ENCODE measurements around the gene CLTB. TPM values are rescaled to one million over a fixed set of nuclear protein-coding genes. Genes with fewer than 3 reads are reported as not detected.
"Not testable (repeated sequence)": the region's sequence is repeated elsewhere in the genome, so short reads cannot be mapped to it uniquely, and the experiment has no call there.

The CLTB gene
- total RNA-seq, 2 experiments from 2014 or later = 51.1 to 53.9 TPM

DNA sequence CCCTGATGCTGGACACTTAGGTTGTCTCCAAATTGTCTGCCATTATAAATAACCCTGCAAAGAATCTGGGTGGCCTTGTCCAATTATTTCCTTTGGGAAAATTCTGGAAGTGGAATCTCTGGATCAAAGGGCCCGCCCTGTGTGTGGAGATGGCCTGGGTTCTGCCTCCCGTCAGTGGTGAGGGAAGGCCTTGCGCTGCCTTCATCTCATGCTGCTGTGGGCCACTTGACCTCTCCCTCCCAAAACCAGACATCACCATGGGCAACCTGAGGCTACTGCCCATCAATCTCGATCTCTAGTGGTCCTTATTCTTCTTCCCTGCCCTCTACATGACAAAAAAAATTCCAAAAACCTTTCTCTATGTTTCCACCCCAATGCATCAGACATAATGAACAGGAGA, 6.6 kb downstream of the CLTB start:
- intact Hi-C loops (cut with micrococcal nuclease) = no loop called here
- no peak for DNase-seq
- Mint-ChIP-seq H3K4me1 (ENCODE audit: low read depth) (peaks cover 26% of the 10 kb centered on the region), H3K36me3 (ENCODE audit: low read depth) (peaks cover 9% of the 10 kb centered on the region), H3K9me3 (no peaks in the 10 kb centered on the region), H3K27me3 (ENCODE audit: low read depth) (no peaks in the 10 kb centered on the region), H3K27ac (no peak overlapping the region), H3K4me3 (no peak overlapping the region)
- CTCF ChIA-PET = no interaction called here

DNA sequence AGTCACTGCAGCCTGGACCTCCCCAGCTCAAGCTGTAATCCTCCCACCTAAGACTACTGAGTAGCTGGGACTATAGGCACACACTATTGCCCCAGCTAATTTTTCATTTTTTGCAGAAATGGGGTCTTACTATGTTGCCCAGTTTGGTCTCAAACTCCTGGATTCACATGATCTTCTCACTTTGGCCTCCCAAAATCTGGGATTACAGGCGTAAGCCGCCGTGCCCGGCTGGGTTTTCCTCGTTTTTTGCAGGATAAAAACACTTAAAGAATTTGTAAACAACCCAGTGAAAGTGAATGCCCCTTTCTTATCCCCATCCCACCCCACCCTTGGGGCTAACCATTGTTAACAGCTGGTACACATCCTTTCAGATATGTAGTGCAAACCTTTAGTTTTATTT, 7.7 kb downstream of the CLTB start:
- no peak for DNase-seq
- CTCF ChIA-PET = no interaction called here
- intact Hi-C loops (cut with micrococcal nuclease) = no loop called here
- Mint-ChIP-seq H3K4me1 (ENCODE audit: low read depth) (peaks cover 15% of the 10 kb centered on the region), H3K27ac (no peak overlapping the region), H3K9me3 (no peaks in the 10 kb centered on the region), H3K27me3 (ENCODE audit: low read depth) (no peaks in the 10 kb centered on the region), H3K36me3 (ENCODE audit: low read depth) (peaks cover 9% of the 10 kb centered on the region), H3K4me3 (no peak overlapping the region)

DNA sequence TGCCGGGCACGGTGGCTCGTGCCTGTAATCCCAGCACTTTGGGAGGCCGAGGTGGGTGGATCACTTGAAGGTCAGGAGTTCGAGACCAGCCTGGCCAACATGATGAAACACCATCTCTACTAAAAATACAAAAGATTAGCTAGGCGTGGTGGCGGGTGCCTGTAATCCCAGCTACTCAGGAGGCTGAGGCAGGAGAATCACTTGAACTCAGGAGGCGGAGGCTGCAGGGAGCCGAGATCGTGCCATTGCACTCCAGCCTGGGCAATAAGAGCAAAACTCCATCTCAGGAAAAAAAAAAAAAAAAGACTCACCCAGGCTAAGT, 8.1 kb downstream of the CLTB start:
- intact Hi-C loops (cut with micrococcal nuclease); H3K4me3 Mint-ChIP-seq; CTCF ChIA-PET; H3K36me3 Mint-ChIP-seq (ENCODE audit: low read depth); H3K27me3 Mint-ChIP-seq (ENCODE audit: low read depth); H3K27ac Mint-ChIP-seq; DNase-seq; H3K9me3 Mint-ChIP-seq: not testable (repeated sequence)
- H3K4me1 Mint-ChIP-seq (ENCODE audit: low read depth) = peaks cover 14% of the 10 kb centered on the region

DNA sequence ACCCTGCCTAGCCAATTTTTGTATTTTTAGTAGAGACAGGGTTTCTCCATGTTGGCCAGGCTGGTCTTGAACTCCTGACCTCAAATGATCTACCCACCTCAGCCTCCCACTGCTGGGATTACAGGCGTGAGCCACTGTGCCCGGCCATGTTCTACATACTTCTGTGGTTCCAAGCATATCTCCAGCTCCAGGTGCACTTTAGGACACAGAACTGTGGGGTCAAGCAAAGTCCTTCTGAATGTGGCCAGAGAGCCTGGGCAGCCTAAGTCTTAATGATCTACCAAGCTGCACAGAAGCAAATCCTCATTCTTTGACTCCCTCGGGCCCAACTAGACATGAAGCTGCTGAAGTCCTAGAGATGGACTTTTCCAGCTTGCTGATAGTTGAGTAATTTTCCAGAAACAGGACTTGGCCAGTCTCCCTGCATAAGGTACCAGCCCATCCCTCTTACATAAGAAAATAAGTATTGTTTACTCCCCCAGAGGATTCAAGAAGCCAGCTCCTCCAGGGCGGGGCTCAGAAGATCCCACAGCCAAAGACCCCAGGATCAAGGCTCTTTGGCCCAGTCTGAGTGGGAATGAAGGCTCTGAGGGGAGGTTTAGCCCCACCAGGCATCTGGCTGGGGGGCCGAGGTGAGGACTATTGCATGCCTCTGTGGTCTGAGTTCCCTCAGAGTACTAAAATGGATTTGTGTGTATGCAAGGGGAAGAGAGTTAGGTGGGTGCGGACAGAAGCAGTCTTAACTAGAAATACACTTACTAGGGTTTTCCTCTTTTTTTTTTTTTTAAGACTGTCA, 8.7 kb downstream of the CLTB start:
- CTCF ChIA-PET = interaction anchor here (1.1 to 1.5 kb wide), 2 partner anchors 9 to 16 kb away, joined by 3 to 4 read pairs; no protein-coding TSS in a partner anchor
- intact Hi-C loops (cut with micrococcal nuclease) = no loop called here
- peaks cover 9% of the 10 kb centered on the region for H3K36me3 Mint-ChIP-seq (ENCODE audit: low read depth)
- no peak overlapping the region for H3K27ac Mint-ChIP-seq
- H3K4me3 Mint-ChIP-seq = no peak overlapping the region
- H3K4me1 Mint-ChIP-seq (ENCODE audit: low read depth) = peaks cover 11% of the 10 kb centered on the region
- no peaks in the 10 kb centered on the region for H3K9me3 Mint-ChIP-seq
- no peaks in the 10 kb centered on the region for H3K27me3 Mint-ChIP-seq (ENCODE audit: low read depth)
- DNase-seq = no peak

DNA sequence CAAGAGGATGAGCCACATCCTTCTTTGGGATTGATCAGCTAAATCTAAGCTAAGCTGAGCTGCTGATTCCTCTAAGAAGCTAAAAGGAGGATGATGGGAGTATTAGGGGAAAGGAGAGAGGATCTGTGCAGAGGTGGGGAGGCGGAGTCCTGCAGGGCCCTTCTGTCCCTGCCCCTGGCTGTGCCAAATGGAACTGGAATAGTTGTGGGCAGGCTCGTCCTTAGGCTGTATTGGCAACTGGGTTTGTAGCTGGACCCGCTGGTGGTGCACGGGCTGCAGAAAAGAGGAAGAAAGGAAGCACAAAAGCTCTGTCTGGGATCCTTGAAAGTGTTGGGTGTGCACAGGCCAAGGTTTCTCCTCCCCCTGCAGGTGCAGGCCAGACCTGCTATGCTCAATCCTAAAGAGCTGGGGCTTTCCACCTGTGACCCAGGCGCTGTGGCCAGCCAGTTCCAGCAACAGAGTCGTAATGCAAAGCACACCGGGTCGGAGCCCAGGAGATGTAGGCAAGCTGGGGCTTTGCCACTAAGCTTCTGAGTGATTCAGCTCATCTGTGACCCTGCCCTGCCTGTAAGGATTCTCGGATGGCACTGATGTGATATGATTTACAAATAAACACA, 9.8 kb downstream of the CLTB start:
- no peak overlapping the region for H3K27ac Mint-ChIP-seq
- peaks cover 9% of the 10 kb centered on the region for H3K36me3 Mint-ChIP-seq (ENCODE audit: low read depth)
- H3K9me3 Mint-ChIP-seq = no peaks in the 10 kb centered on the region
- DNase-seq = no peak
- intact Hi-C loops (cut with micrococcal nuclease) = no loop called here
- peaks cover 7% of the 10 kb centered on the region for H3K4me1 Mint-ChIP-seq (ENCODE audit: low read depth)
- no peak overlapping the region for H3K4me3 Mint-ChIP-seq
- CTCF ChIA-PET = interaction anchor here (1.1 to 1.5 kb wide), 2 partner anchors 11 to 15 kb away, joined by 3 to 4 read pairs; no protein-coding TSS in a partner anchor
- H3K27me3 Mint-ChIP-seq (ENCODE audit: low read depth) = no peaks in the 10 kb centered on the region

DNA sequence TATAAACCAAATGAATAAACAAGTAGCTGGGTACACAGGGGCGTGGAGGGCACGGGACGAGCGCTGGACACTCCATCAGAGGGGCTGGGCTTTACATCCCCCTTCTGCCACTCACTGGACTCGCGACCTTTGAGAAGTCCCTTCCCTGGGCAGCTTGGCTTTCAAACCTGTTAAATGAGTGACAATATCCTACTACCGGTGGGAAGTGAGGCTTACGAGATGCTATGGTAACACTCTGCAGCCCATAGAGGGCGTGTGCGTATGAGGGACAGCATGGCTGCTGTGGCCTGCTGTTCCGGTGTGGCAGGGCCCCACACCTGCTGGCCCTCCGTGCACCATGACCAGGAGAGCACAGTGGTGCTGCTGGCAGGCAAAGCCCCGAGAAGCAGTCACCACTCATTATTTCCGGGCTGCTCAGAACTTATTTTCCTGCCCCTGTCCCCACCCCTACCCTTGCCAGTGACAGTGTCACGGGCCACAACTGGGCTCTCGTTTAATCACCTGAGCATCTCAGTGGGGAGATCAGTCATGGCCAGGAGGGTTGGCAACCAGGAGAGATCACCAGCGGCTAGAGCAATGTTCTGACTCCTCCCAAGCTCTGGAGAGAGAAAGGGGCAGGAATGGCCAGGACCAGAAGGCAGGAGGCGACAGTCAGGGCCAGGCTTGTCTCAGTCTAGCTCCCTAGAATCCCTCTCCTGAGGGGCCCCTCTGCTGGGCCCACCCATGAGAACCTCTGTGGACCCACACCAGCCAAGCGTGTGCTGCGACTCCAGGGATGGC, 10.5 kb downstream of the CLTB start:
- intact Hi-C loops (cut with micrococcal nuclease) = no loop called here
- Mint-ChIP-seq H3K9me3 (no peaks in the 10 kb centered on the region), H3K27me3 (ENCODE audit: low read depth) (no peaks in the 10 kb centered on the region), H3K4me1 (ENCODE audit: low read depth) (peaks cover under 1% of the 10 kb centered on the region), H3K4me3 (no peak overlapping the region), H3K27ac (no peak overlapping the region), H3K36me3 (ENCODE audit: low read depth) (peaks cover 9% of the 10 kb centered on the region)
- CTCF ChIA-PET = interaction anchor here (0.7 to 1.5 kb wide), 3 partner anchors 11 to 102 kb away, joined by 3 to 4 read pairs (median 4); no protein-coding TSS in a partner anchor
- DNase-seq = no peak

DNA sequence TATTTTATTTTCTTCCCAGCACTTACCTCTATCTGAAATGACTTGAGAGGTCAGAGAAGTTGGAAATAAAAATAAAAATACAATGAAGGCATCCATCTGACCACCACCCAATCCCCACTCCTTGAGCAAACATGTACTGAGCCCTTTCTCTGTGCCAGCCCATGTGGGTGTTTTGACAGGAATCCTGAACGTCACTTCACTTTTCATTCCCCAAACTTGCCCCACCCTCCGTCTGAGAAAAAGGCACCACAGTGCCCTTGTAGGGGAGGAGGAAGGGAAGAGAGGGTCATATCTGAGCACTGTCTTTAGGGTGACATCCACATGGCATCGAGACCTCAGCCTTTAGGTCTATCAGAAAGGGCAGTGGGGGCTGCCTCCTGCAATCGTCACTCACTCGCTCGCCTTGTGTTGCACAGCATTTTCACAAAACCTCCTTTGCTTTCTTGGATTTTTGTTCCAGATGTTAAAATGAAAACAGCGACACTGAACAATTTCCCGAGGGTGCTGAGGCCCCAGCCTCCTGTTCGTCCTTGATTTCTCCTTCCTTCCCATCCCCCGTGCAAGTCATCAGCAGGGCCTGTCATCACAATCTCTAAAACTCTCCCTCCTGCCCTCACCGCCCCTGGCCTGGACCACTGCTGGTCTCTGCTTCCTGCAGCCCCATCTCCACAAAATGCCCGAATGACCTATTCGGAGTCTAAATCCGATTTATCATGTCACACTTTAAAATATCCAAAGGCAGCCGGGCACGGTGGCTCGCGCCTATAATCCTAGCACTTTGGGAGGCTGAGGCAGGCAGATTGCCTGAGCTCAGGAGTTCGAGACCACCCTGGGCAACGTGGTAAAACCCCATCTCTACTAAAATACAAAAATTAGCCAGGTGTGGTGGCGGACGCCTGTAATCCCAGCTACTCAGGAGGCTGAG, 14.8 kb downstream of the CLTB start:
- intact Hi-C loops (cut with micrococcal nuclease) = no loop called here
- H3K9me3 Mint-ChIP-seq = no peaks in the 10 kb centered on the region
- DNase-seq = no peak
- H3K27me3 Mint-ChIP-seq (ENCODE audit: low read depth) = no peaks in the 10 kb centered on the region
- H3K27ac Mint-ChIP-seq = no peak overlapping the region
- no peaks in the 10 kb centered on the region for H3K4me1 Mint-ChIP-seq (ENCODE audit: low read depth)
- H3K4me3 Mint-ChIP-seq = no peak overlapping the region
- CTCF ChIA-PET = no interaction called here
- H3K36me3 Mint-ChIP-seq (ENCODE audit: low read depth) = peaks cover 8% of the 10 kb centered on the region

DNA sequence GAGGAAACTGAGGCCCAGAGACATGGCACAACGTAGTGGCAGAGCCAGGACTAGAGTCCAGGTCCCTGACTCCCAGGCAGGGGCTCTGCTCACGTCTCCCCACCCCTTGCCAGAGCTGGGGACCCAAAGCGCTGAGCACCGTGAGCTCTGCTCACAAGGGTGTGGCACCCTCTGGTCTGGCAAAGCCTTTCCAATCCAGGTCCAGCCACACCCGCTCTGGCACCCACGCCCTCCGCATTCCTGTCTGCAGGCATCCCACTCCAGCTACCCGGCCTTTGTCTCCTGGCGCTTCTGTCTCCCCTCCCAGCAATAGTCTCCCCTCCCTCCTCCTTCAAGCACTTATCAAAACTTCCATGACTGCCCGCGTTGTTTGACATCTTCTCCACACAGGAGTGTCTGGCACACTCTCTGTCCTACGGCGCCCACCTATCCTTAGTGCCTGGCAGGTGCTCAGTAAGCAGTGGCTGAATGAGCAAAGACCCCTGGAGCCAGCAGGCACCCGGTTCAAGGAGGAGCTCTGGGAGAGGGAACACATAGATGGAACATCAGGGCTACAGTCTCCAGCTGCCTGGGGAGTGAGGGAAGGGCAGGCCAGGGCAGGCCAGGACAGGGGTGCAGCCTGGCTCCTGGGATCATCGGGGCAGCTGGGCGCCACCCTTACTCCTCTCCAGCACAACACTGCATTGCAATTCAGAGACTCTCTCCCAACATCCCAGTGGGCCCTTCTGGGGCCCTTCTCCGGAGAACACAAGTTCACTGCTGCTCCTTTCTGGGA, 15.8 kb downstream of the CLTB start:
- DNase-seq = no peak
- no peaks in the 10 kb centered on the region for H3K27me3 Mint-ChIP-seq (ENCODE audit: low read depth)
- H3K4me3 Mint-ChIP-seq = no peak overlapping the region
- H3K9me3 Mint-ChIP-seq = no peaks in the 10 kb centered on the region
- H3K4me1 Mint-ChIP-seq (ENCODE audit: low read depth) = no peaks in the 10 kb centered on the region
- intact Hi-C loops (cut with micrococcal nuclease) = no loop called here
- peaks cover 6% of the 10 kb centered on the region for H3K36me3 Mint-ChIP-seq (ENCODE audit: low read depth)
- CTCF ChIA-PET = interaction anchor here (0.6 to 0.8 kb wide), 2 partner anchors 30 to 46 kb away, joined by 3 to 5 read pairs; no protein-coding TSS in a partner anchor
- no peak overlapping the region for H3K27ac Mint-ChIP-seq

DNA sequence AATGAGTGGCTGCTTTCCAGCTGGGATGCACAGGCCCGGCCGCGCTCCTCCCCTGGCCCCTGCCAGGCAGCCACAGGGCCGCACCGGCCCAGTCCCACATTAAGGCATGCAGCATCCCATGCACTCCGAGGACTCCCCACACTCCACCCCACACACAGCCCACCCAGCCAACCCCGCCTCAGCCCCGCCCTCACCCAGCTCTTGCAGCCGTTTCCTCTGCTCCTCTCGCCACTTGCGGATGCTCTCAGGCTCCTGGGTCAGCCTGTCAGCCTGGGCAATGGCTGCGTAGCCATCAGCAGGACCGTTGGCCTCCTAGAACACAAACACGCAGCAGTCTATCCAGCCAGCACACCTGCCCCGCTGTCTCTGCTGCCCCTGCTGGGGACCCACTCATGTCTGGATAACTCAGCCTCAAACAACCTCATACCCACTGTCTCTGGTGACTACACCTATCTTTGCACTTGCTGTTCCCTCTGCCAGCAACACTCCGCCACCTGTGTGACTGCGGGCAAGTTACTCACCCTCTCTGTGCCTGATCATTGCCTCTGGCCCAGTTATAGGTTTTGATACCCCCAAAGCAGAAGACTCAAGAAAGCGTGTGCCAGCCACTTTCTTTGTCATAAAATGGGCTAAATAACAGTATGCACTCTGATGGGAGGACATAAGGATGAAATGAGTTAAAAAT, 18.5 kb downstream of the CLTB start:
- Mint-ChIP-seq H3K36me3 (ENCODE audit: low read depth) (peaks cover 6% of the 10 kb centered on the region), H3K4me3 (no peak overlapping the region), H3K9me3 (no peaks in the 10 kb centered on the region), H3K27me3 (ENCODE audit: low read depth) (no peaks in the 10 kb centered on the region), H3K4me1 (ENCODE audit: low read depth) (no peaks in the 10 kb centered on the region), H3K27ac (no peak overlapping the region)
- CTCF ChIA-PET = no interaction called here
- intact Hi-C loops (cut with micrococcal nuclease) = no loop called here
- DNase-seq = no peak

DNA sequence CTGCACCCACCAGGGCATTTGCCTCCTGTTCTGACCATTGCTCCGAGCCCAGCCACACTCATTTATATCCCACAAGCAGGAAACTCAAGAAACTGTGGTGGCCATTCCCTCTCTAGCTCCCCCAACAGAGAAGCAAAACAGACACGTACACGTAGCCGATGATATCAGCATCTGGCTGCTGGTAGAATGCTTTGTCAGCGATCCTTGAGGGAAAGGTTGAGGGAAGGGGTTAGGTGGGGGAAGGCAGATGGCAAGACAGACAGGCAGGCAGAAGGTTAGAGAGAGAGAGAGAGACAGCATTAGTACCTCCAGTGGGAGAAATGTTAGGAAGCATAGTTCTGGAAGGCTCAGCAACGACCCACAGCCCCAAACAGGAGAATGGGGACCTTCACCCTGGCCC, 20.0 kb downstream of the CLTB start:
- intact Hi-C loops (cut with micrococcal nuclease) = no loop called here
- H3K27me3 Mint-ChIP-seq (ENCODE audit: low read depth) = no peaks in the 10 kb centered on the region
- H3K4me1 Mint-ChIP-seq (ENCODE audit: low read depth) = no peaks in the 10 kb centered on the region
- no peak overlapping the region for H3K27ac Mint-ChIP-seq
- CTCF ChIA-PET = no interaction called here
- no peak overlapping the region for H3K4me3 Mint-ChIP-seq
- peaks cover 8% of the 10 kb centered on the region for H3K36me3 Mint-ChIP-seq (ENCODE audit: low read depth)
- no peak for DNase-seq
- no peaks in the 10 kb centered on the region for H3K9me3 Mint-ChIP-seq

Data from activated naive CD4-positive, alpha-beta T cell treated with anti-CD3 and anti-CD28 coated beads for 36 hours (primary cell).